ENCODE data around the gene DHX57. TPM values are rescaled to one million over a fixed set of nuclear protein-coding genes. Genes with fewer than 3 reads are reported as not detected.
A peak's percentile ranks its signal among the peaks of the same experiment; 100 is the strongest.

The DHX57 gene, protein sequence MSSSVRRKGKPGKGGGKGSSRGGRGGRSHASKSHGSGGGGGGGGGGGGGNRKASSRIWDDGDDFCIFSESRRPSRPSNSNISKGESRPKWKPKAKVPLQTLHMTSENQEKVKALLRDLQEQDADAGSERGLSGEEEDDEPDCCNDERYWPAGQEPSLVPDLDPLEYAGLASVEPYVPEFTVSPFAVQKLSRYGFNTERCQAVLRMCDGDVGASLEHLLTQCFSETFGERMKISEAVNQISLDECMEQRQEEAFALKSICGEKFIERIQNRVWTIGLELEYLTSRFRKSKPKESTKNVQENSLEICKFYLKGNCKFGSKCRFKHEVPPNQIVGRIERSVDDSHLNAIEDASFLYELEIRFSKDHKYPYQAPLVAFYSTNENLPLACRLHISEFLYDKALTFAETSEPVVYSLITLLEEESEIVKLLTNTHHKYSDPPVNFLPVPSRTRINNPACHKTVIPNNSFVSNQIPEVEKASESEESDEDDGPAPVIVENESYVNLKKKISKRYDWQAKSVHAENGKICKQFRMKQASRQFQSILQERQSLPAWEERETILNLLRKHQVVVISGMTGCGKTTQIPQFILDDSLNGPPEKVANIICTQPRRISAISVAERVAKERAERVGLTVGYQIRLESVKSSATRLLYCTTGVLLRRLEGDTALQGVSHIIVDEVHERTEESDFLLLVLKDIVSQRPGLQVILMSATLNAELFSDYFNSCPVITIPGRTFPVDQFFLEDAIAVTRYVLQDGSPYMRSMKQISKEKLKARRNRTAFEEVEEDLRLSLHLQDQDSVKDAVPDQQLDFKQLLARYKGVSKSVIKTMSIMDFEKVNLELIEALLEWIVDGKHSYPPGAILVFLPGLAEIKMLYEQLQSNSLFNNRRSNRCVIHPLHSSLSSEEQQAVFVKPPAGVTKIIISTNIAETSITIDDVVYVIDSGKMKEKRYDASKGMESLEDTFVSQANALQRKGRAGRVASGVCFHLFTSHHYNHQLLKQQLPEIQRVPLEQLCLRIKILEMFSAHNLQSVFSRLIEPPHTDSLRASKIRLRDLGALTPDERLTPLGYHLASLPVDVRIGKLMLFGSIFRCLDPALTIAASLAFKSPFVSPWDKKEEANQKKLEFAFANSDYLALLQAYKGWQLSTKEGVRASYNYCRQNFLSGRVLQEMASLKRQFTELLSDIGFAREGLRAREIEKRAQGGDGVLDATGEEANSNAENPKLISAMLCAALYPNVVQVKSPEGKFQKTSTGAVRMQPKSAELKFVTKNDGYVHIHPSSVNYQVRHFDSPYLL (N-terminal part only)
- total RNA-seq = 19.5 and 20.2 TPM in 2 replicates

DNA sequence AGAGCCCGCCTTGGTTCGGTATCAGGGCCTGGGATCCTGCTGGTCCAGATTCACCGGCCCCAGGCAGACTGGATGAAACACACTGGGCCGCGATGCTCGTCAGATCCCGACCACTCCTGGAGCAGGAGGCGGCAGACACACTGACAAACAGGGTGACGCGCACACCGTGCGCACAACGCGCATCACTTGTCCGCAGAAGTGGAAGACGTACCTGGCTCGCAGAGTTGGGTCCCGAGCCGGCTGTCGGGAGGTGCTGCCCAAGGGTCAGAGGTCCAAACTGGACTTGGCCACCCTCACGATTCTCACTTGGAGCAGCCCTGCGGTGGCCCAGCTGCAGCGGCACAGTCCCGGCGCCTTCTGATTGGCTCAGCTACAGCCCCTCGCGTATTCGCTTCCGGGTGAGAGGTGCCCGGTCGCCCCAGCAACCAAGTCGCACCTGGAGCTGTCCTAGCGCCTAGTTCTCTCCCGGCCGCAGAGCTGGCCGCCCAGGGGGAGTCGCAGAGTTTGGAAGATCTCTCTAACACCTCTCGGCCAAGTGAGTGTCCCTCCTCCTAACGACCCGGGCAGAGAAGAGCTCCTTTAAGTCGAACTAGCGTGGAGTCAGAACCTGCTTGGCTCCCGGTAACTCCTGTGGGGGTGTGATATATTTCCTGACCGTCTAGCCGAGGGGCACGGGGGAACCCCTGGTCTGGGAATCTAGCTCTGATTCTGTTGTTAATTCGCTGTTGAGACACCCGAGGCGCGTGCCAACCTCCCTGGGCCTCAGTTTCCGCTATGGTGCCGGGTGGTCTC is at the start of gene DHX57, which contains the start of gene MORN2:
DHX57 (minus strand) TSS at position 359 of the 792 bp plus-strand sequence. CDS start 7,529 bp downstream, outside the sequence.
MORN2 (plus strand) TSS at position 401 of the 792 bp plus-strand sequence.
- peak; percentile 25 for DNase-seq (ENCODE audit: extremely low read depth, low read depth, low spot score)

DNA sequence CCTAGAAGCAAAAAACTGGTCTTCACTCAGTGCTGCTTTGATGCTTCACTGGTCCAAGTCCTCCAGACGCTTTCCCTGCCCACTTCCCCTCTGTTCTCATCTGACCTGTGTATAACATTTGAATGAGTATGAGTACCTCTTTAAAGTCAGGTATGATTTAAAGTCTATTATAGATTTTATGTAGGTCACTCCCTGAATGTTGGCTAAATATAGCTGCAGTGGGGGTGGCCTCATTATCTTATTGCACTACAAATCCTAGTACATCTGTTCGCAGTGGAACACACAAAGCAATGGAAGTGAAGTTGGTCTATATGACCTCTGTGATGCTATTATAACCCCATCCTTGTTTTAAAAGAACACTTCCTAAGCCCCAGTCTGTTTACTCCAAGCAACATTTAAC is 47.2 kb upstream of the DHX57 start:
- no peak for DNase-seq (ENCODE audit: extremely low read depth, low read depth, low spot score)

DNA sequence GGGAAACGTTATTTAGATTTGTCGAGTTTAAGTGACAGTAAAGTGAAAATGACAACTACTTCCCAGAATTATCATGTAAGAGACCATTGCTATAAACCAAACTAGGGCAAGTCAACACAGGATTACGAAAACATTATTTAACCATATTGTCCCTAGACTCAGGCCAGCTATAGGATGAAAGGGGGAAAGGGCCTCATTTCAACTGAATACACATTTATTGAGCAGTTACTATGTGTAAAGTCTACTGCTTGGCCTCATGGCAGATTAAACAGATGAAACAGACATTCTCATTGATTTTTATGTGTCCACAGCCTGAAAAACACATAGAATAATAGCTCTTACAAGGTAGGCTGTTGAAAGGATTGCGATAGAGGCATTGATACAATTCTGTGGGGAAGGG is 46.7 kb upstream of the DHX57 start:
- no peak for DNase-seq (ENCODE audit: extremely low read depth, low read depth, low spot score)

DNA sequence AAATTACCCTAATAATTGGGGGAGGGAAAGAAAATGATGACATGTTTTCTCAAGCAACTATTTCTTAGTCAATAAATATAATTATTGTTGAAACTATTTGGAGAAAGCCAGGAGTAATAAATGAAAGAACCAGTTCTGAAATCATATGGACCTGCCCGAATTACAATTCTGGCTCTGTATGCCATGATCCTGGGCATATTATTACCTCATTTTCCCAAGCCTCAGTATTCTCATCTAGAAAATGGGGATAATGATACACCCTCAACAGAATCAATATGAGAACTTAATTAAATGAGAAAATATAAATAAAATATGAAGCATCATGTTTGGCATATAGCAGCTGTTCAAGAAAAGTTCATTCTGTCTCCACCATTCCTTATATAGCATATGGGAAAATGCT is 36.9 kb upstream of the DHX57 start:
- no peak for DNase-seq (ENCODE audit: extremely low read depth, low read depth, low spot score)

DNA sequence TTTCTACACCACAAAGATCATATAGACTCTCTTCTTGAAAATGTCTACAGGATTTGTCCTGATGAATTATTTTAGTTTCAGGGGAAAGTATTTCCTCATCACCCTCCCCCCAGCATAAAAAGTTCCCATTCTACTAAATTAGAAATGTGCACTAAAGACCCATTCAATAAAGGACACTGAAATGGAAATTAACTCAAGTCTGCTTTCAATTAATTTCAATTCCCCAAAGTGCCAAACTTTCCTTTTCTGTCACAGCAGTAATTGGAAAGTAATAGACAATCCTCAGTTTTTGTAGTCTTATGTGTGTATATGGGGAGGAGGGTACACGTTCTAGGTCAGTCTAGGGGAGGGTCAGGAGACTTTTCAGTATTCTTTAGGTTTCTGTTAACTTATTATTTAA is 35.5 kb upstream of the DHX57 start:
- DNase-seq (ENCODE audit: extremely low read depth, low read depth, low spot score) = no peak

DNA sequence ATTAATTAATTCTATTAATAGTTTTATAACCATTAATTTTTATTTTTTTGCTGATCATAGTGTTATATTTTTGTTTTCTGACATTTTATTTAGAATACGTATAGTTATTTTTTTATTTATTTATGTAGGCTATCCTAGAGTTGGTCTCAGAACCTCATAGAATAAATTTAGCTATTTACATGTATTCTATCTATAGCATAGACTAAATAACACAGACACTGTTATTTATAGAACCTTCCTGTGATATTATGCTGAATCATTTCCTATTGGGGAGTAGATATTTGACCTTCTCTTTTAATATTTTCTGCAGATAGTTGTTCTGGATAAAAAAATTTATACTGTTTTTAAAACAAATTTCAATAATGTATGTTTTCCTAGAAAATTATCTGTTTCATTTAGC is 34.1 kb upstream of the DHX57 start:
- no peak for DNase-seq (ENCODE audit: extremely low read depth, low read depth, low spot score)

DNA sequence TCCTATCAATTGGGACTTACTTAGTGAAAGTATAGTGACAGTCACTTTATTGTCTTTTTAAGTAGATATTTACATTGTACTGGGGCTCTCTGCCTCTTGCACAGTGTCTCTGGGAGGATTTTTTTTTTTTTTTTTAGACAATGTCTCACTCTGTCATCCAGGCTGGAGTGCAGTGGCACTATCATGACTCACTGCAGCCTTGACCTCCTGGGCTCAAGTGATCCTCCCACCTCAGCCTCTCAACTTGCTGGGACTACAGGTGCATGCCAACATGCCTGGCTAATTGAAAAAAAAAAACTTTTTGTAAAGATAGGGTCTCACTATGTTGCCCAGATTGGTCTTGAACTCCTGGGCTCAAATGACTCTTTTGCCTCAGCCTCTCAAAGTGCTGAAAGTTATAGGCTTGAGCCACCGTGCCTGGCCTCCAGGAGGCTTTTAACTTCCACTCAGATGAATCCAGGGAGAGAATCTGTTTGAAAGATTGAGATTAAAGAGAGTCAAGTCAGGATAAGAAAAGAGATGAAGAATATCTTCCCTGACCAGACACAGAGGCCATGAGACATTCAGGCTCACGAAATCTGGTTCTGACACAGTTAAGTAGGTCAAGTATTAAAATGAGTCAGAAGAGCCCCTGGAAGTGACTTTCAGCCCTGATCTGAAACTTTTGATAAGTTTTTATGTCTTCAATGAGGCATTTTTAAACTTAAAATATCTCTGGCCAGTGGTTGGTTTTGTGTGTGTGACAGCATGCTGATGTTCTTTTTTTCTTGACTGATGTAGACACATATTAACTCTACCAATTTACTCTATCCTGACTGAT is 32.2 kb upstream of the DHX57 start:
- no peak for DNase-seq (ENCODE audit: extremely low read depth, low read depth, low spot score)

DNA sequence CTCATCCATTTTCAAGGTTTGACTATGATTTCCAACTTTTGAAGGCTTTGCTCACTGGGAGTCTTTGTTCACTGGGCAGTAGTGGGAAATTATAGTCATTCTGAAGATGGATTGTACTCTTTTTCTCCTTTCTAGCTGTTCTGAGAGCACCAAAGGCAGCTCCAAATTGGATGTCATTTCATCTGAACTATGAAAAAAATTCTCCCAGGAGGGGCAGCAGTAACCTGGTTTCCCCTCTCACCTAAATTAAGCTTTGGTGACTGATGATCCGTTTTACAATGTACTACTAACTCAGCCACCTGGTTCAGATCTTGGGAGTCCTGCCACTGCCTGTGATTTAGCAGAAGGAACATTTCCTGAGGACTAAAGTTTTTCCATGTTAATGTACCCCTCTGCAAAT is 31.5 kb upstream of the DHX57 start:
- no peak for DNase-seq (ENCODE audit: extremely low read depth, low read depth, low spot score)

DNA sequence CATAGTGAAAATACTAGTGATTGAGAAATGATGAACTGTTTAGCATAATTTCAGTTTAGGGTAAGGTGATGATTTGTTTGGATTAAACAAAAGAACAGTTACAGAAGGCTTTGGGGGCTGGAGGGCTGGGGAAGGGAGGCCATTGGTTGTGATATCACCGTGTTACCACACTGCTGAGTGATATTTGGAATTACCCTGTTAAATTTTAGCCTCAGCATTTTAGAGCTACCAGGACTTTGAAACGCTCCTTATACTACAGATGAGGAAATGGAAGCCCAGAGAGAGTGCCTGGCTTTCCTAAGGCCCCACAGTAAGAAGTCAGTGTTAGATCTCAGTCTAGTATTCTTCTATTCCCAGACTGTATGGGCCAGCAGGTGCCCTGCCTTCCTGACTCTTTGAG is 29.5 kb upstream of the DHX57 start:
- DNase-seq (ENCODE audit: extremely low read depth, low read depth, low spot score) = no peak

DNA sequence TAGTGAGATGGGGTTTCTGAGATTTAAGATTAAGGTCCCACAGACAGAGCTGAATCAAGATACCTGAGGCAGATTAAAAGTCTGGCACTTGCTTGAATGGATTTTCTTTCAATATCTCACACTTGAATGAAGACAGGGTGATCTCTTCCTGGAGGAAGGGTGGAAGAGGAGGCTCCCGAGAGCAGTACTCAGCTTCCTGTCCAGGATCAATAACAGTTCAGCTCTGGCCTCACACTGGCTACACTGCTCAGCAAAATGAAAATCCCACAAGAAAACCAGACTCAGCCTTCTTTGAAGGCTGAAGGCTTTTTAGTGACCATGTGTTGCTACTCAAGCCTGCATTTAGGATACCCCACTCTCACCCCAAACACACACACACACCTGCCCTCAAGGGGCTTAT is 25.0 kb upstream of the DHX57 start:
- DNase-seq (ENCODE audit: extremely low read depth, low read depth, low spot score) = no peak

DNA sequence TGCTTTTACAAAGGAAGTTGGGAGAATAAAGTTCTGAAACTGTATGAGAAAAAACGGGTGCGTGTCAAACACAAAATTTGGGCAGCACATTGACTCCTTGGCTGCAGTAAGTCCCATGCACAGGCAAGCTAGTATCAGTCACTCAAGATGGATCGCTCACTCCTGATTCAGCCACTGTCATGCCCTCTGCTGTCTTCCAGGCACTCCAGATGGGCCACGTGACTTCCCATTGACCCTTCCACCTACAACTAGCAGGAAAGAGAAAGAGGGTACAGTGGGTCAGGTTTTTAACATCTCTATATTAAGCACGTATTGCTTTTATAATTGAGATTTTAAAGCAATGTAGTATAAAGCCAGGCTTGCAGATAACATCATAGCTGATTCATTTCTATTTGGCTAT is 22.5 kb upstream of the DHX57 start:
- DNase-seq (ENCODE audit: extremely low read depth, low read depth, low spot score) = no peak

DNA sequence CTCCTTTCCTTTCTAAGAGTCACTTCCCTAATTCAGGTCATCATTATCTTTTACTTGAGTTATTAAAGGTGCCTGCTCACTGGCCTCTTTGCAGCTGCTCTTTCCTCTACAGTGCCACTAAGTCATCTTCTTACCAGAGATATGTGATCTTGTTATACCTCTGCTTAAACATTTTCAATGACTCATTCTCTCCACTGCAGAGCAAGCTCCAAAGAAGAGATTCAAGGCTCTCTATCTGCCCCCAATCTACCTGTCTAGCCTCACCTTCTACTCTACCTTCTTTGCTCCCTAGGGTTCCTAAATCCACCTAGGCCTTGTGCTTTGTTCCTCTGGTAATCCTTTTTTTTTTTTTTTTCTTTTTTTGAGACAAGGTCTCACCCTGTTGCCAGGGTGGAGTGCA is 17.1 kb upstream of the DHX57 start:
- no peak for DNase-seq (ENCODE audit: extremely low read depth, low read depth, low spot score)

DNA sequence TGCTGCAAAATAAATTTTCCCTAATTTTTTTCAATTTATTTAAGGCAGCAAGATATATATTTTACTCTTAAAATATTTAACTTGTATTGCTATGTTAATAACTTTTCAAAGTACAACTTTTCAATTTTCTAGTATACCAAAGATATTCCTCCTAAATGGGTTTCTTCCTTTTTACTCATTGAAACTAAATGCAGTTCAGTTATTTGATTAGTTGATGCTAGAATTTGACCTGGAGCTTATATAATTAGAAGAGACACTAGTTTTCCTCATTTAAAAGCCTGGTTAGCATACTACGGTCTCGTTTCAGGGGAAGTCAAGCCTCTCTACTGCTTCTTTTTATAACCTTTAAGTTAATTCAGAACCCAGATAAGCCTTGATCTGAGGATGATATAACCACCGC is 13.8 kb upstream of the DHX57 start, which contains the start of gene ARHGEF33:
ARHGEF33 (plus strand) TSS at position 301 of the 400 bp plus-strand sequence. CDS start 29,573 bp downstream, outside the sequence.
- no peak for DNase-seq (ENCODE audit: extremely low read depth, low read depth, low spot score)

DNA sequence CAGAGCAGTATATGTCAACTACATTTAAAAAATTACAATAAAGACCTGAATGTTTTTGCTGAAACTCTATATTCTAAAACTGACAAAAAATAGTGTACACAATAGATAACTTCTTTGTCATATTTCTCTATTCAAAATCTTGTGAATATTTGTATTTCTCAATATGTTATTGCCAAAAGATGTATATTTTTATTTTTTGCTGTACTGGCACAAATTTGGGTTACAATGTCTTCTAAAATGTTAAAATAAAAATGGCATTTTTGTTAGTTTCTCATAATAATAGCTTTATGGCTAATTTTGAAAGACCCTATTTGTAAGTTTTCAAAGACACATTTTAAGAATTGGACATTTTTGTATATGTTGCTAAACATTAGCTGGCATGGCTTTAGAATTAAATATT is 13.3 kb upstream of the DHX57 start:
- no peak for DNase-seq (ENCODE audit: extremely low read depth, low read depth, low spot score)

DNA sequence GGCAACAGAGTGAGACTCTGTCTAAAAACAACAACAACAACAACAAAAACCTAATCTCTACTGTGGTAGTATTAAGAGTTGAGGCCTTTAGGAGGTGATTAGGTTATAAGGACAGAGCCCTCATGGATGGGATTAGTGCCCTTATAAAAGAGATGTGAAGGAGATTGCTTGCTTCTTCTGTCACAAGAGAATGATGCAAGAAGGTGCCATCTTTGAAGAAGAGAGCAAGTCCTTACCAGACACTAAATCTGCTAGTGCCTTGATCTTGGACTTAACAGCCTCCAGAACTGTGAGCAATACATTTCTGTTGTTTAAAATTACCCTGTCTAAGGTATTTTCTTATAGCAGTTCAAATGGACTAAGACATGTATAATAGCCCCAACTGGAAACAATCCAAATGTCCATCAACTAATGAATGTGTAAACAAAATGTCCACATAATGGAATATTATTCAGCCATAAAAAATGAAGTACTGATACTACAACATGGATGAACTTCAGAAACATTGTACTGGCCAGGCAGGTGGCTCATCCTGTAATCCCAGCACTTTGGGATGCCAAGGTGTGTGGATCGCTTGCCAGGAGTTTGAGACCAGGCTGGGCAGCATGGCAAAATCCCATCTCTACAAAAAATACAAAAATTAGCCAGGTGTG is 12.3 kb upstream of the DHX57 start:
- DNase-seq (ENCODE audit: extremely low read depth, low read depth, low spot score) = no peak

DNA sequence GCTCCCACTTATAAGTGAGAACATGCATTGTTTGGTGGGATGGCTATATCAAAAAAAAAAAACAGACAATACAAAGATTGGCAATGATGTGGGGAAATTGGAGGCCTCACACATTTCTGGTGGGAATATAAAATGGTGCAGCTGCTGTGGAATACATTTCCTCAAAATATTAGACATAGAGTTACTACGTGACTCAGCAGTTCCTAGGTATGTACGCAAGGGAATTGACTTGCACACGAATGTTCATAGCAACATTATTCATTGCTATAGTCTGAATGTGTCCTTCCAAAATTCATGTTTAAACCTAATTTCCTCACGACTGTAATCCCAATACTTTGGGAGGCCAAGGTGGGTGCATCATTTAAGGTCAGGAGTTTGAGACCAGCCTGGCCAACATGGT is 11.6 kb upstream of the DHX57 start:
- DNase-seq (ENCODE audit: extremely low read depth, low read depth, low spot score) = no peak

DNA sequence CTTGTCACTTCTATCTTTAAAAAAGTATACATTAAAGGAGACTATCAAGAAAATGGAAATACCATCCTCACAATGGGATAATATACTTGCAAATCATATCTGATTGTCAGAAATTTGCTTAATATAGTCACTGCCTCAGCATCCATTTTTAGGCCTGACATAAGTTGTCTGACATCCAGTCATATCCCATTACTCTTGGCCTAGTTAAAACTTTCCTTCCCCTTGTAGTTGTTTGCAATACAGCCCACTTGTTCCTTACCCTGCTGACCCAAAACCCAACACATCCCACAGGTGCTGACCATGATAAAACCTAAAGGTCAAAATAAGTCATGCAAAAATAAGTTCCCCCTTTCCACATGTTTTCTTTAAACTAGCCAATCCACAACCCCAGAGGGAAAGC is 10.3 kb upstream of the DHX57 start:
- DNase-seq (ENCODE audit: extremely low read depth, low read depth, low spot score) = no peak

DNA sequence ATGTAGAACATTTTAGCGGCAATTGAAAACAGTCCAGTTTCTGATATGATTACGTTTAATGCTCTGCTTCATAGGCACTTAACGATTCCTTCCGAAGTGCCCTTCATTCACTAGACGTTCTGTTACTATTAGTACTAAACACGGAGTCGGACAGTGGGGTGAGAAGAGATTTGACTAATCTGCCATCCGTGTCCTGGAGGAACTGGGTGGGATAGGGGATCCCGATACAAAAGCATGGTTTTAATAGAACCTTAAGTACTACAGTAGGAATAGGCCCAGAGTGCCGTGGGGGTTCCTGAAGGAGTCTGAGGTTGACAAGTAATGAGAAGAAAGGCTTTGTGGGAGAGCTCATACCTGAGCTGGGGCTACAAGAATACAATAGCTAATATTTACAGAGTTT is 673 bp upstream of the DHX57 start:
- DNase-seq (ENCODE audit: extremely low read depth, low read depth, low spot score) = no peak

DNA sequence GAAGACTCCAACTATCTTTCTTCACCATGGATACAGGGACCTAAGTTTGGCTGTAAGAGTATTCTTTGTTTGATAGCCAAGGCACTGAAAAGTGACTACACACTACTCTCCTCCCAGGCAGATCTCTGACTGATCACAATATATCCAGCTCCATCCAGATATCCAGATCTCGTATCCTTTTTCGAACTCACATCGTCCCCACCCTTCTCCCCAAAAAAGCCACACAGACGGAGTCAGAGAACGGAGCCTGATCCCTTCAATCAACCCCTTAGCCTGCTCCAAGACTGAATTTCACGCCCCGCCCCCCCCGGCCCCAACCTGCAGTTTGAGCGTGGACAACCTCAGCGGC is 533 bp downstream of the DHX57 start:
- no peak for DNase-seq (ENCODE audit: extremely low read depth, low read depth, low spot score)

All from glomerular endothelial cell (primary cell).